ENCODE measurements around the gene KIAA0753. TPM values are rescaled to one million over a fixed set of nuclear protein-coding genes. Genes with fewer than 3 reads are reported as not detected.
A peak's percentile ranks its signal among the peaks of the same experiment; 100 is the strongest.
"Not testable (repeated sequence)": the region's sequence is repeated elsewhere in the genome, so short reads cannot be mapped to it uniquely, and the experiment has no call there.

KIAA0753 gene
- polyA plus RNA-seq, 4 donors, result 32.4 to 39.3 (median 37.6) TPM

- DNase-seq (ENCODE audit: low read depth in 4 of 4, low spot score in 3 of 4), result no peak
Observed at GRCh38 chr17:6573982-6574686, 66.4 kb downstream of the KIAA0753 start.

- DNase-seq (ENCODE audit: low read depth in 4 of 4, low spot score in 3 of 4), result not testable (repeated sequence)
Observed at GRCh38 chr17:6573495-6573894, 67.0 kb downstream of the KIAA0753 start.

- DNase-seq (ENCODE audit: low read depth in 4 of 4, low spot score in 3 of 4), result no peak
Observed at GRCh38 chr17:6572972-6573370, 67.5 kb downstream of the KIAA0753 start.

GRCh38 chr17:6571452-6571781 lies 69.1 kb downstream of the KIAA0753 start:
- no peak for DNase-seq (ENCODE audit: low read depth in 4 of 4, low spot score in 3 of 4)

GRCh38 chr17:6570731-6571451 lies 69.6 kb downstream of the KIAA0753 start:
- no peak for DNase-seq (ENCODE audit: low read depth in 4 of 4, low spot score in 3 of 4)

GRCh38 chr17:6569370-6570285 lies 70.9 kb downstream of the KIAA0753 start:
- DNase-seq (ENCODE audit: low read depth in 4 of 4, low spot score in 3 of 4), result no peak

- DNase-seq (ENCODE audit: low read depth in 4 of 4, low spot score in 3 of 4), result no peak
Observed at GRCh38 chr17:6568184-6568758, 72.2 kb downstream of the KIAA0753 start.

GRCh38 chr17:6567528-6568183 lies 72.9 kb downstream of the KIAA0753 start:
- DNase-seq (ENCODE audit: low read depth in 4 of 4, low spot score in 3 of 4), result no peak

- DNase-seq (ENCODE audit: low read depth in 4 of 4, low spot score in 3 of 4), result no peak
Observed at GRCh38 chr17:6561446-6561845, 79.1 kb downstream of the KIAA0753 start.

- DNase-seq (ENCODE audit: low read depth in 4 of 4, low spot score in 3 of 4), result no peak
Observed at GRCh38 chr17:6560496-6560895, 80.0 kb downstream of the KIAA0753 start.

- DNase-seq (ENCODE audit: low read depth in 4 of 4, low spot score in 3 of 4), result no peak
Observed at GRCh38 chr17:6559753-6560215, 80.7 kb downstream of the KIAA0753 start.

GRCh38 chr17:6558932-6559752 lies 81.4 kb downstream of the KIAA0753 start:
- DNase-seq (ENCODE audit: low read depth in 4 of 4, low spot score in 3 of 4), result peak in 3 of 4 donors; percentile 71 to 76 (median 71)

GRCh38 chr17:6558276-6558675 lies 82.2 kb downstream of the KIAA0753 start:
- DNase-seq (ENCODE audit: low read depth in 4 of 4, low spot score in 3 of 4), result no peak

GRCh38 chr17:6557040-6557438 lies 83.5 kb downstream of the KIAA0753 start:
- no peak for DNase-seq (ENCODE audit: low read depth in 4 of 4, low spot score in 3 of 4)

- no peak for DNase-seq (ENCODE audit: low read depth in 4 of 4, low spot score in 3 of 4)
Observed at GRCh38 chr17:6556121-6557039, 84.1 kb downstream of the KIAA0753 start, which contains the start of gene PITPNM3. TSS of gene PITPNM3 (minus strand) at chr17:6556555. CDS start at chr17:6556406, 149 bp downstream.

- DNase-seq (ENCODE audit: low read depth in 4 of 4, low spot score in 3 of 4), result no peak
Observed at GRCh38 chr17:6555331-6556120, 85.0 kb downstream of the KIAA0753 start.

- no peak for DNase-seq (ENCODE audit: low read depth in 4 of 4, low spot score in 3 of 4)
Observed at GRCh38 chr17:6554871-6555330, 85.6 kb downstream of the KIAA0753 start.

All from right renal pelvis (tissue), 4 donors.